NK-92 treated with Interleukin-12 subunit alpha and Interleukin-12 subunit beta, amount 100 ng/mL, for 24 hours (cell line): ENCODE data around the gene COA3.

Source experiments
- DNase-seq: peaks from one replicate; lab custom pipeline; 2025; lab: John Stamatoyannopoulos, UW

The COA3 gene

DNA sequence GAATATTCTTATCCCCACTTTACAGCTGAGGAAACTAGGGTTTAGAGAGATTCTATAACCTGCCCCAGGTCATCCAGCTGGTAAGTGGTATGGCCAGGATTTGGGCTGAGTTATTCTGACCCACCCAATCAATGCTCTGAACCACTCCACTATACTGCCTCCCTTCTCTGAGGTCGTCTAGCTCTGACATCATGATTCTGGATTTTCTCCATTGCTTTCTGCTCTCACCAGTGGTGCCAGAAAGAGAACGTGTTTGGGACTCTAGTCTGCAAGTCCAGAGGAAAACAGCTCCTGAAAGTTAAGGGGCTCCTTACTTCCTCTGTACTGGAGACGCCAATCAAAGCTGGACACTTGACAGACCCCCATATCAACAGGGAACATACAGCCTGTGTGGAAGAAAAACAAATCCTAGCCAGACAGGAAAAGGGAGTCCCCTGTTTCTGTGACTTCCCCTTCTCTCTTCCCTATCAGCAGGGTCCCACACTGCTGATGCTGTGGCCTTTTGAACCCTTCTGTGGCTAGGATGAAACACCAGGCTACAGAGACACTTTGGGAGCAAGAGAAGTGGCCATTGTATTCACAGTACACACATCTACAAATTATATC lies 47.7 kb downstream of the COA3 start:
- no peak for DNase-seq

DNA sequence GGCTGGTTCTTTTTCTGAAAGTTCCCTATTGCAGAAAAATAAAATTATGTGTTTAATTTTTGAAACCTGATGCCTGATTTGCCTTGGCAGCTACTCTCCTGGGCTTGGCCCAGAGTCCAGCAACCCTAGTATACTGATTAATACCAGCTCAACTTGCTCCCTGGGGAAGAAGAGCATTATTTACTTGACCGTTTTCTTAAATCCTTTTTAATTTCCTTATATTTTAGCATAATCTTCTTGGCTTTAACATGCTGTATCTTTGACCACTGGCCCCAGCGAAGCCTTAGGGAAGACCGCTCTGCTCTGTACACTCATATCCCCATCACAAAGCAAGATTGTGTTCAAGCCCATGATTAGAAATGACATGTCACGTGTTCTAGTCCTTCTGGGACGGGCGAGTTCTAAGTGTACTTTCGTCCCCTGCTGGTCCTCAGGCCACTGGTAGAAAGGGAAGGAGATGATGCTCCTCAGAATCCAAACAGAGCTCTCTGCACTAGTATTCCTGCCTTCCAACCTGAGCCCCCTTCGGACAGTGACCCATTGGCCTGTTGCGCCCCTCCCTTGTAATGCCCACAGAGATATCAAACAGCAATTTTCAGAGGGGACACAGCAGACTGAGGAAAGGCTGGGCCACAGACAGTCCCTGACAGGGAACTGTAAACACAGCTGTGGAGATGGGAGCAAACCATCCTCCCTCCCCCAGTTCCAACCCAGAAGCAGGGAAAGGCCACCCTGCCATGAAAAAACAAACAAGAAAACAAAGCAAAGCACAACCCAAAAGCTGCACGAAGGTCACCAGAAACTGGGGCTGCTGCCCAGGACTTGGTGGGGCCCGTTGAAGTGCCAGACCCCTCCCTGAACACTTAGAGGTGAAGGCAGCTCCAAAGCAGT lies 49.4 kb downstream of the COA3 start:
- no peak for DNase-seq

DNA sequence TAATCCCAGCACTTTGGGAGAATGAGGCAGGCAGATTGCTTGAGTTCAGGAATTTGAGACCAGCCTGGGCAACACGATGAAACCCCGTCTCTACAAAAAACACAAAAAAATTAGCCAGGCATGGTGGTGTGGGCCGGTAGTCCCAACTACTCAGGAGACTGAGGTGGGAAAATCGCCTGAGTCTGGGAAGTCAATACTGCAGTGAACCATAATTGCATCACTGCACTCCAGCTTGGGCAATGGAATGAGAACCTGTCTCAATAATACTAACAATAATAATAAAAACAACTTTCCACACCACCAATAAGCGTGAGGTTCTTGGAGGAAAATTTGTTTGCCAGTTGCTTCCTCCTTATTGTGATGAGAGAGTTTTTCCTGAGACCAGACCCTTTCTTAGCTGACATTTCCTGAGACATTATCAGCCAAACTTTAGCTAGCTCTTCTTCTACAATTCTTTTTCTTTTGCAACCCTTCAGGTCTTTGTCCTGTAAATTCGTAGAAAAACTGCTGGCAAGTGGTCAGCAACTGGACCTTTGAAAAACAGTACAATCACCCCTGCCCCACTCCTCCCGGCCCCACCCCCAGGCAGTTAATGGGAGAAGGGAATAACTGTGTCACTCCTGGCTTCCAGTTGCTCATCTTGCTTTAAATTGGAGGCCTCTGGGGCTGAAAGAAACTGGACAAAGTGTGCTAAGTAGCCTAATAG lies 50.1 kb downstream of the COA3 start:
- no peak for DNase-seq
